ENCODE results near the gene MSMO1.

Gene MSMO1

GRCh38 chr4:165309456-165309855, 18.0 kb upstream of the MSMO1 start:
- no peak for TF ChIP-seq ZBTB7A (IDR thresholded peaks at IDR 0.05; ENCODE audit: low read depth)
- no peak for TF ChIP-seq FOXM1 (IDR thresholded peaks at IDR 0.05; ENCODE audit: borderline replicate concordance, low read depth)

GRCh38 chr4:165312506-165312905, 15.0 kb upstream of the MSMO1 start:
- TF ChIP-seq REST (IDR thresholded peaks at IDR 0.05; ENCODE audit: low read depth) (no peak), MAX (IDR thresholded peaks at IDR 0.05) (no peak), YY1 (IDR thresholded peaks at IDR 0.05; ENCODE audit: low read depth) (no peak), ZBTB7A (IDR thresholded peaks at IDR 0.05; ENCODE audit: low read depth) (no peak), EP300 (IDR thresholded peaks at IDR 0.05; ENCODE audit: borderline replicate concordance) (no peak), FOXM1 (IDR thresholded peaks at IDR 0.05; ENCODE audit: borderline replicate concordance, low read depth) (no peak)

- no peak for TF ChIP-seq EGR1 (IDR thresholded peaks at IDR 0.05)
- TF ChIP-seq YY1 (IDR thresholded peaks at IDR 0.05; ENCODE audit: low read depth) = no peak
- no peak for TF ChIP-seq ZBTB7A (IDR thresholded peaks at IDR 0.05; ENCODE audit: low read depth)
- TF ChIP-seq EP300 (IDR thresholded peaks at IDR 0.05; ENCODE audit: borderline replicate concordance) = no peak
- TF ChIP-seq NFIC (IDR thresholded peaks at IDR 0.05) = no peak
- no peak for TF ChIP-seq TAF1 (IDR thresholded peaks at IDR 0.05; ENCODE audit: low read depth)
- no peak for TF ChIP-seq REST (IDR thresholded peaks at IDR 0.05; ENCODE audit: low read depth)
- no peak for TF ChIP-seq MAX (IDR thresholded peaks at IDR 0.05)
- no peak for TF ChIP-seq TEAD4 (IDR thresholded peaks at IDR 0.05)
- TF ChIP-seq FOXM1 (IDR thresholded peaks at IDR 0.05; ENCODE audit: borderline replicate concordance, low read depth) = no peak
These were observed 8.4 kb upstream of the MSMO1 start for GRCh38 chr4:165319030-165319429.

GRCh38 chr4:165319509-165319908, 8.0 kb upstream of the MSMO1 start:
- TF ChIP-seq RAD21 (IDR thresholded peaks at IDR 0.05; ENCODE audit: low read depth) (no peak), TCF12 (IDR thresholded peaks at IDR 0.05; ENCODE audit: low read depth) (no peak), CEBPB (IDR thresholded peaks at IDR 0.05) (no peak)

- no peak for TF ChIP-seq YY1 (IDR thresholded peaks at IDR 0.05; ENCODE audit: low read depth)
- TF ChIP-seq RAD21 (IDR thresholded peaks at IDR 0.05; ENCODE audit: low read depth) = no peak
- TF ChIP-seq MAX (IDR thresholded peaks at IDR 0.05) = no peak
- TF ChIP-seq NFIC (IDR thresholded peaks at IDR 0.05) = no peak
- no peak for TF ChIP-seq REST (IDR thresholded peaks at IDR 0.05; ENCODE audit: low read depth)
- no peak for TF ChIP-seq CEBPB (IDR thresholded peaks at IDR 0.05)
- no peak for TF ChIP-seq CREB1 (IDR thresholded peaks at IDR 0.05; ENCODE audit: low read depth)
- TF ChIP-seq TAF1 (IDR thresholded peaks at IDR 0.05; ENCODE audit: low read depth) = no peak
- TF ChIP-seq TEAD4 (IDR thresholded peaks at IDR 0.05) = no peak
- no peak for TF ChIP-seq USF1 (IDR thresholded peaks at IDR 0.05)
- TF ChIP-seq TCF12 (IDR thresholded peaks at IDR 0.05; ENCODE audit: low read depth) = no peak
- no peak for TF ChIP-seq ZBTB7A (IDR thresholded peaks at IDR 0.05; ENCODE audit: low read depth)
- TF ChIP-seq FOXM1 (IDR thresholded peaks at IDR 0.05; ENCODE audit: borderline replicate concordance, low read depth) = no peak
- TF ChIP-seq EGR1 (IDR thresholded peaks at IDR 0.05) = no peak
- TF ChIP-seq EP300 (IDR thresholded peaks at IDR 0.05; ENCODE audit: borderline replicate concordance) = no peak
These were observed 3.1 kb upstream of the MSMO1 start for GRCh38 chr4:165324236-165324917.
